Thyroid gland (tissue), 4 donors: ENCODE data around the gene ALDH7A1.

Experiments
- POLR2A ChIP-seq, 2 donors: fragments of 450-650 bp; IDR thresholded peaks; one replicate each; pipeline ENCODE4 v1.6.1; 2017; ENCODE audit warnings: antibody characterized with exemption in 2 of 2, mild to moderate bottlenecking in 2 of 2, moderate library complexity in 1 of 2
- TF ChIP-seq, protein P1 (sequence below), 6 experiments: fragments of 200-600 bp in 3 of 6; fragments of 450-650 bp in 3 of 6; sonication (generic) in 3 of 6; IDR thresholded peaks; one replicate each; pipeline ENCODE4 v1.5.1; 2016 to 2019; ENCODE audit warnings: antibody characterized with exemption in 6 of 6, mild to moderate bottlenecking in 2 of 6, inconsistent platforms in 1 of 6, moderate library complexity in 1 of 6

DNA sequence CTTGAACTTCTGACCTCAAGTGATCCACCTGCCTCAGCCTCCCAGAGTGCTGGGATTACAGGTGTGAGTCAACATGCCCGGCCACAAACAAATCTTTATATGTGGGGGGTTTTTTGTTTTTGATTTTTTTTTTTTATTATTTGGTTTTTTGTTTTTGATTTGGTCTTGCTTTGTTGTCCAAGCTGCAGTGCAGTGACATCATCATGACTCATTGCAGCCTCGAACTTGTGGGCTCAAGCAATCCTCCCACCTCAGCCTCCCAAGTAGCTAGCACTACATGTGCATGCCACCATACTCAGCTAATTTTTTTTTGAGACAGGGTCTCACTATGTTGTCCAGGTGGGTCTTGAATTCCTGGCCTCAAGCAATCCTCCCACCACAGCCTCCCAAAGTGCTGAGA lies 42.4 kb downstream of the ALDH7A1 start:
- TF ChIP-seq, protein P1, sequence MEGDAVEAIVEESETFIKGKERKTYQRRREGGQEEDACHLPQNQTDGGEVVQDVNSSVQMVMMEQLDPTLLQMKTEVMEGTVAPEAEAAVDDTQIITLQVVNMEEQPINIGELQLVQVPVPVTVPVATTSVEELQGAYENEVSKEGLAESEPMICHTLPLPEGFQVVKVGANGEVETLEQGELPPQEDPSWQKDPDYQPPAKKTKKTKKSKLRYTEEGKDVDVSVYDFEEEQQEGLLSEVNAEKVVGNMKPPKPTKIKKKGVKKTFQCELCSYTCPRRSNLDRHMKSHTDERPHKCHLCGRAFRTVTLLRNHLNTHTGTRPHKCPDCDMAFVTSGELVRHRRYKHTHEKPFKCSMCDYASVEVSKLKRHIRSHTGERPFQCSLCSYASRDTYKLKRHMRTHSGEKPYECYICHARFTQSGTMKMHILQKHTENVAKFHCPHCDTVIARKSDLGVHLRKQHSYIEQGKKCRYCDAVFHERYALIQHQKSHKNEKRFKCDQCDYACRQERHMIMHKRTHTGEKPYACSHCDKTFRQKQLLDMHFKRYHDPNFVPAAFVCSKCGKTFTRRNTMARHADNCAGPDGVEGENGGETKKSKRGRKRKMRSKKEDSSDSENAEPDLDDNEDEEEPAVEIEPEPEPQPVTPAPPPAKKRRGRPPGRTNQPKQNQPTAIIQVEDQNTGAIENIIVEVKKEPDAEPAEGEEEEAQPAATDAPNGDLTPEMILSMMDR (IDR thresholded peaks at IDR 0.05): no peak
- no peak for TF ChIP-seq POLR2A (IDR thresholded peaks at IDR 0.05)
